Activated CD4-positive, alpha-beta memory T cell treated with anti-CD3 and anti-CD28 coated beads, Interleukin-2, amount 10 ng/mL, durations not matched to agents 7 days and 5 days (primary cell): ENCODE data around the gene ZBTB4. TPM values are rescaled to one million over a fixed set of nuclear protein-coding genes. Genes with fewer than 3 reads are reported as not detected.

Source experiments
- CTCF ChIA-PET: fragments of 350-600 bp; sonication (Branson Sonifier 250); formaldehyde crosslinking; loops from one replicate; lab custom pipeline; 2021; ENCODE audit warnings: antibody characterized with exemption, inconsistent platforms; lab: Charles Lee
- POLR2A ChIA-PET: fragments of 350-600 bp; sonication (Branson Sonifier 250); formaldehyde crosslinking; loops from one replicate; lab custom pipeline; 2021; ENCODE audit warnings: antibody characterized with exemption; lab: Charles Lee
- DNase-seq: peaks from one replicate; pipeline ENCODE4 v3.0.0-alpha.2; 2020
- H3K27ac Mint-ChIP-seq: one replicate; pipeline ENCODE4 v1.8.0; 2021; ENCODE audit warnings: mild to moderate bottlenecking, mixed read lengths
- H3K27me3 Mint-ChIP-seq: one replicate; pipeline ENCODE4 v1.8.0; 2021; ENCODE audit warnings: mixed read lengths
- H3K36me3 Mint-ChIP-seq: one replicate; pipeline ENCODE4 v1.8.0; 2021; ENCODE audit warnings: low read depth, mixed read lengths
- H3K4me1 Mint-ChIP-seq: one replicate; pipeline ENCODE4 v1.8.0; 2021; ENCODE audit warnings: mixed read lengths
- H3K4me3 Mint-ChIP-seq: one replicate; pipeline ENCODE4 v1.8.0; 2021; ENCODE audit warnings: mild to moderate bottlenecking, mixed read lengths
- H3K9me3 Mint-ChIP-seq: one replicate; pipeline ENCODE4 v1.8.0; 2021; ENCODE audit warnings: mixed read lengths
- total RNA-seq, 2 experiments: library from RNA; stranded (reverse); gene quantifications; one replicate each; pipeline ENCODE4 v1.2.3, GENCODE V29; 2021

ZBTB4 gene
- total RNA-seq, 2 experiments from 2014 or later = 27.4 to 27.9 TPM

- CTCF ChIA-PET = no interaction called here
- Mint-ChIP-seq H3K36me3 (no peaks in the 10 kb centered on the region), H3K4me3 (no peak overlapping the region)
Observed at GRCh38 chr17:7410634-7411426, 68.6 kb downstream of the ZBTB4 start.

GRCh38 chr17:7409716-7410115 lies 69.7 kb downstream of the ZBTB4 start:
- Mint-ChIP-seq H3K4me3 (no peak overlapping the region), H3K27me3 (peaks cover 19% of the 10 kb centered on the region), H3K27ac (no peak overlapping the region), H3K36me3 (no peaks in the 10 kb centered on the region), H3K4me1 (peaks cover 14% of the 10 kb centered on the region), H3K9me3 (no peaks in the 10 kb centered on the region)
- CTCF ChIA-PET = no interaction called here
- POLR2A ChIA-PET = interaction anchor here (0.9 kb wide), 1 partner anchor 15 kb away, joined by 4 read pairs; the partner anchor contains the start of gene SPEM2
- no peak for DNase-seq

More at GRCh38 chr17:7410634-7411426, 68.6 kb downstream of the ZBTB4 start:
- H3K27ac Mint-ChIP-seq = no peak overlapping the region
- no peaks in the 10 kb centered on the region for H3K9me3 Mint-ChIP-seq
- DNase-seq = no peak
- POLR2A ChIA-PET = interaction anchor here (1.1 kb wide), 1 partner anchor 13 kb away, joined by 3 read pairs; no protein-coding TSS in a partner anchor
- H3K27me3 Mint-ChIP-seq = peaks cover 14% of the 10 kb centered on the region
- peaks cover 10% of the 10 kb centered on the region for H3K4me1 Mint-ChIP-seq

Other genes starting within 250 kb of the ZBTB4 start
- gene DVL2, start 245.1 kb downstream of the ZBTB4 start, total RNA-seq = 10 to 100 TPM; 47.2 to 49.1 TPM
- gene PHF23, start 240.2 kb downstream of the ZBTB4 start, total RNA-seq = 10 to 100 TPM; 45.9 to 53.1 TPM
- 100 to 1,000 TPM; 303 to 313 TPM for gene GABARAP, start 237.2 kb downstream of the ZBTB4 start, total RNA-seq
- 100 to 1,000 TPM; 170 to 175 TPM for gene CTDNEP1, start 227.9 kb downstream of the ZBTB4 start, total RNA-seq
- 10 to 100 TPM; 40.4 to 42.1 TPM for gene ELP5, start 227.4 kb downstream of the ZBTB4 start, total RNA-seq
- gene CLDN7, start 217.2 kb downstream of the ZBTB4 start, total RNA-seq = under 1 TPM; 0.15 to 0.80 TPM
- not detected for gene SLC2A4, start 197.9 kb downstream of the ZBTB4 start, total RNA-seq
- gene YBX2, start 185.0 kb downstream of the ZBTB4 start, total RNA-seq = 1 to 10 TPM; 1.5 to 1.6 TPM
- gene EIF5A, start 172.0 kb downstream of the ZBTB4 start, total RNA-seq = 100 to 1,000 TPM; 419 to 420 TPM
- gene GPS2, start 164.3 kb downstream of the ZBTB4 start, total RNA-seq = 10 to 100 TPM; 69.8 to 74.7 TPM
- 10 to 100 TPM; 28.4 to 31.2 TPM for gene NEURL4, start 150.3 kb downstream of the ZBTB4 start, total RNA-seq
- 100 to 1,000 TPM; 682 to 709 TPM for gene ACAP1, start 143.1 kb downstream of the ZBTB4 start, total RNA-seq
- gene KCTD11, start 127.5 kb downstream of the ZBTB4 start, total RNA-seq = 1 to 10 TPM; 5.8 to 5.9 TPM
- not detected for gene TMEM95, start 124.5 kb downstream of the ZBTB4 start, total RNA-seq
- gene TNK1, start 98.5 kb downstream of the ZBTB4 start, total RNA-seq = under 1 TPM; 0.25 to 0.86 TPM
- gene PLSCR3, start 85.1 kb downstream of the ZBTB4 start, total RNA-seq = 100 to 1,000 TPM; 149 to 156 TPM
- 10 to 100 TPM; 73.2 to 77.0 TPM for gene TMEM256, start 75.5 kb downstream of the ZBTB4 start, total RNA-seq
- 1 to 10 TPM; 3.2 to 3.7 TPM for gene NLGN2, start 71.8 kb downstream of the ZBTB4 start, total RNA-seq
- gene SPEM1, start 59.3 kb downstream of the ZBTB4 start, total RNA-seq = not detected
- gene SPEM2, start 54.0 kb downstream of the ZBTB4 start, total RNA-seq = not detected
- gene SPEM3, start 50.8 kb downstream of the ZBTB4 start, total RNA-seq = not detected
- gene TMEM102, start 44.2 kb downstream of the ZBTB4 start, total RNA-seq = 10 to 100 TPM; 18.0 TPM
- 10 to 100 TPM in 1 of 2 experiments, 1 to 10 TPM in 1; 8.9 to 10.8 TPM for gene FGF11, start 40.1 kb downstream of the ZBTB4 start, total RNA-seq
- gene CHRNB1, start 34.6 kb downstream of the ZBTB4 start, total RNA-seq = 10 to 100 TPM; 13.0 to 14.6 TPM
- not detected for gene SLC35G6, start 1.8 kb upstream of the ZBTB4 start, total RNA-seq
- 100 to 1,000 TPM; 169 to 172 TPM for gene POLR2A, start 4.7 kb upstream of the ZBTB4 start, total RNA-seq
- 10 to 100 TPM; 79.8 to 86.7 TPM for gene TNFSF12, start 69.4 kb upstream of the ZBTB4 start, total RNA-seq
- gene TNFSF13, start 79.1 kb upstream of the ZBTB4 start, total RNA-seq = 1 to 10 TPM; 1.8 to 2.0 TPM
- 10 to 100 TPM; 37.6 to 39.9 TPM for gene SENP3, start 82.3 kb upstream of the ZBTB4 start, total RNA-seq
- 10 to 100 TPM; 34.5 to 36.0 TPM for gene CD68, start 100.0 kb upstream of the ZBTB4 start, total RNA-seq
- gene MPDU1, start 104.2 kb upstream of the ZBTB4 start, total RNA-seq = 10 to 100 TPM; 54.1 to 58.6 TPM
- gene SOX15, start 110.5 kb upstream of the ZBTB4 start, total RNA-seq = under 1 TPM; 0.30 to 0.40 TPM
- 10 to 100 TPM; 30.4 to 31.2 TPM for gene FXR2, start 135.3 kb upstream of the ZBTB4 start, total RNA-seq
- gene SAT2, start 148.2 kb upstream of the ZBTB4 start, total RNA-seq = 10 to 100 TPM; 36.2 to 37.9 TPM
- gene SHBG, start 150.5 kb upstream of the ZBTB4 start, total RNA-seq = not detected
- under 1 TPM; 0.25 to 0.50 TPM for gene ATP1B2, start 171.3 kb upstream of the ZBTB4 start, total RNA-seq
- 100 to 1,000 TPM; 123 TPM for gene TP53, start 207.9 kb upstream of the ZBTB4 start, total RNA-seq
- 10 to 100 TPM; 18.6 to 18.8 TPM for gene WRAP53, start 208.8 kb upstream of the ZBTB4 start, total RNA-seq
- gene EFNB3, start 225.6 kb upstream of the ZBTB4 start, total RNA-seq = not detected
- gene DNAH2, start 238.1 kb upstream of the ZBTB4 start, total RNA-seq = not detected